ENCODE results near the gene PGBD4. TPM values are rescaled to one million over a fixed set of nuclear protein-coding genes. Genes with fewer than 3 reads are reported as not detected.

PGBD4 gene
- total and polyA plus RNA-seq, 2 of the 13 experiments (the other 11 are each of a cell fraction or from before 2014, with no cell fraction given): 1.4 to 1.7 TPM

DNA sequence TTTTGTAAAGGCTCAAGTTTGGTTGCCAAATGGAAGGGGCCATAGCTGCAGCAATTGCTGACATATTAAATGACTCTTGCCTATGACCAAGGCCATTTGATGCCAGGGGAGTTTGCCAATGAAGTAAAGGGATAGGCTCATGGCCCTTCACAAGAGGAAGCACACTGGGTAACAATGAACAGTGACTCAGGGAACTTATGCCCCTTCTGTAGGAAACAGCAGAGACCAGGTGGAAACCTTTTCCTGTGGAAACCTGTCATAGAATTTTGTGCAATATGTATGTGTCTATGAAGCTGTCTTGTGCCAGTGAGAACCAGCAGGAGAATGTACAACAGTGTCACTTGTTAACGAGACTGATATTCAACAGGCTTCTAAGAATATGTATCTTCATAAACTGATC, 37.4 kb upstream of the PGBD4 start (continued):
- no peak for TF ChIP-seq BRD4 (CRISPR knock-in tag; IDR thresholded peaks at IDR 0.05)
- TF ChIP-seq ZMAT3 (CRISPR knock-in tag; conservative IDR thresholded peaks at IDR 0.05): no peak
- no peak for TF ChIP-seq TARDBP (CRISPR knock-in tag; IDR thresholded peaks at IDR 0.05)
- TF ChIP-seq ZSCAN29 (CRISPR knock-in tag; conservative IDR thresholded peaks at IDR 0.05): no peak
- no peak for TF ChIP-seq BCL6 (CRISPR knock-in tag; IDR thresholded peaks at IDR 0.05)
- no peak for TF ChIP-seq LCORL (IDR thresholded peaks at IDR 0.05)
- TF ChIP-seq LCORL (CRISPR knock-in tag; IDR thresholded peaks at IDR 0.05): no peak
- no peak for TF ChIP-seq ZNF543 (CRISPR knock-in tag; IDR thresholded peaks at IDR 0.05)
- no peak for TF ChIP-seq TFE3 (CRISPR knock-in tag; IDR thresholded peaks at IDR 0.05)

DNA sequence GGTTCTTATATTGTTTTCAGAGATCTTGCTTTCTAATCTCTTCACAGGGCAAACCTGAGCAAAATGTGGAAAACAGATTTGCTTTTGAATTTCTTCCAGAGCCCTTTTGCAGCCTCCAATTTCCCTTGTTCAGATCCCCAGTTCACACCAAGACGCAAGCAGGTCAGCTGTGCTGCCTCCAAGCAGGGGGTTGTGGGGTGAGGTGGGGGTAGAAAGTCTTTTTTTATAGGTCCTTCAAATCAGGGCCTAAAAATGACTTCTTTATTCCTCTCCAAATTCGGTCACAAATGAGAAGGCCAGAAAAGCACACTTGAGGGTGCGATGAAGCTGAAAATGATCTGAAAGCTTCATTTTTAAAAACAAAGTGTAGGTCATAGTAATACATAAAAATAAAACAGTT, 36.6 kb upstream of the PGBD4 start:
- Histone ChIP-seq H3K79me2 (ENCODE audit: insufficient read depth, low read length) (no peaks in the 10 kb centered on the region), H2AFZ (ENCODE audit: low read length) (no peak overlapping the region), H3K9me3 (ENCODE audit: low read length) (no peaks in the 10 kb centered on the region), H3K4me3 (replicated peaks in 1 of 3; ENCODE audit: insufficient read depth in 1 of 3, low read depth in 2 of 3, low read length in 3 of 3) (no peak overlapping the region), H3K9ac (ENCODE audit: insufficient read depth, low read depth, low read length) (no peak overlapping the region), H3K27ac (ENCODE audit: extremely low read length, insufficient read depth, low read length) (no peak overlapping the region), H4K20me1 (ENCODE audit: insufficient read depth, low read length) (no peaks in the 10 kb centered on the region), H3K36me3 (replicated peaks in 1 of 2; ENCODE audit: control insufficient read depth in 1 of 2, insufficient read depth in 2 of 2, low read length in 2 of 2) (no peaks in the 10 kb centered on the region), H3K4me2 (ENCODE audit: low read depth, low read length) (no peak overlapping the region), H3K27me3 (ENCODE audit: control insufficient read depth in 1 of 2, insufficient read depth in 2 of 2, low read length in 2 of 2) (no peaks in the 10 kb centered on the region), H3K4me1 (ENCODE audit: insufficient read depth, low read length) (no peaks in the 10 kb centered on the region)
- intact Hi-C loops (cut with micrococcal nuclease; ENCODE audit: unreplicated experiment): no loop called here
- DNase-seq (ENCODE audit: low spot score) (no peak), FAIRE-seq (no peak), ATAC-seq (no peak)
- ChIA-PET POLR2A (no interaction called here), CTCF (ENCODE audit: low intra/inter-chr PET ratio, low total read pairs) (no interaction called here)
- no TSS peak for BruUV-seq (replicated peaks)
- in situ Hi-C loops (cut with HindIII; ENCODE audit: extremely low pct_ligation_motif_present, low pct_unique_long_range_greater_than_20kb): loop anchor here (25.0 kb wide), 2 partner anchors 297 to 522 kb away; partner anchors contain the start of genes GOLGA8B and LPCAT4
- 45% methylated on average over 3 of the region's 3 CpGs for WGBS (ENCODE audit: low lambda C conversion rate)
- TF ChIP-seq ZNF143 (CRISPR knock-in tag; IDR thresholded peaks at IDR 0.05) (no peak), ZNF597 (CRISPR knock-in tag; IDR thresholded peaks at IDR 0.05) (no peak), ZNF512B (CRISPR knock-in tag; IDR thresholded peaks at IDR 0.05; ENCODE audit: borderline replicate concordance) (no peak)
- TF ChIP-seq, protein P1, sequence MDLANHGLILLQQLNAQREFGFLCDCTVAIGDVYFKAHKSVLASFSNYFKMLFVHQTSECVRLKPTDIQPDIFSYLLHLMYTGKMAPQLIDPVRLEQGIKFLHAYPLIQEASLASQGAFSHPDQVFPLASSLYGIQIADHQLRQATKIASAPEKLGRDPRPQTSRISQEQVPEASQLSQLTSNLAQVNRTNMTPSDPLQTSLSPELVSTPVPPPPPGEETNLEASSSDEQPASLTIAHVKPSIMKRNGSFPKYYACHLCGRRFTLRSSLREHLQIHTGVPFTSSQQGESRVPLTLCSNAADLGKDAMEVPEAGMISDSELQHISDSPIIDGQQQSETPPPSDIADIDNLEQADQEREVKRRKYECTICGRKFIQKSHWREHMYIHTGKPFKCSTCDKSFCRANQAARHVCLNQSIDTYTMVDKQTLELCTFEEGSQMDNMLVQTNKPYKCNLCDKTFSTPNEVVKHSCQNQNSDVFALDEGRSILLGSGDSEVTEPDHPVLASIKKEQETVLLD (CRISPR knock-in tag; IDR thresholded peaks at IDR 0.05; ENCODE audit: low read depth): no peak

Measured in HepG2 (cell line).